Activated T-cell treated with anti-CD3 and anti-CD28 coated beads, Interleukin-2, amount 50 U/mL, for 24 hours (primary cell): ENCODE data around the gene CMSS1.

Experiments
- DNase-seq: peaks from one replicate; pipeline ENCODE4 v3.0.0-alpha.2; 2020
- H3K27ac Mint-ChIP-seq: 2 replicates; pipeline ENCODE4 v1.8.0; 2020; ENCODE audit warnings: mild to moderate bottlenecking, mixed read lengths
- H3K27me3 Mint-ChIP-seq: 2 replicates; pipeline ENCODE4 v1.8.0; 2020; ENCODE audit warnings: mixed read lengths
- H3K36me3 Mint-ChIP-seq: 2 replicates; pipeline ENCODE4 v1.8.0; 2020; ENCODE audit warnings: low read depth, mixed read lengths
- H3K4me1 Mint-ChIP-seq: 2 replicates; pipeline ENCODE4 v1.8.0; 2020; ENCODE audit warnings: low read depth, mixed read lengths
- H3K4me3 Mint-ChIP-seq: 2 replicates; pipeline ENCODE4 v1.8.0; 2020; ENCODE audit warnings: mild to moderate bottlenecking, moderate library complexity, mixed read lengths
- H3K9me3 Mint-ChIP-seq: 2 replicates; pipeline ENCODE4 v1.8.0; 2020; ENCODE audit warnings: mixed read lengths

Gene CMSS1

GRCh38 chr3:99928771-99929744 is 111.4 kb downstream of the CMSS1 start:
- Mint-ChIP-seq H3K9me3 (no peaks in the 10 kb centered on the region), H3K4me3 (no peak overlapping the region), H3K4me1 (no peaks in the 10 kb centered on the region), H3K27me3 (no peaks in the 10 kb centered on the region), H3K27ac (no peak overlapping the region), H3K36me3 (peaks cover 24% of the 10 kb centered on the region)
- no peak for DNase-seq

- Mint-ChIP-seq H3K27ac (no peak overlapping the region), H3K4me3 (no peak overlapping the region), H3K36me3 (peaks cover 25% of the 10 kb centered on the region), H3K27me3 (no peaks in the 10 kb centered on the region), H3K9me3 (no peaks in the 10 kb centered on the region), H3K4me1 (no peaks in the 10 kb centered on the region)
- no peak for DNase-seq
Observed at GRCh38 chr3:99929745-99930139, 112.1 kb downstream of the CMSS1 start.

- Mint-ChIP-seq H3K9me3 (no peaks in the 10 kb centered on the region), H3K4me1 (peaks cover 1% of the 10 kb centered on the region), H3K36me3 (peaks cover 25% of the 10 kb centered on the region), H3K27me3 (no peaks in the 10 kb centered on the region), H3K4me3 (no peak overlapping the region), H3K27ac (no peak overlapping the region)
- DNase-seq: no peak
Observed at GRCh38 chr3:99931059-99931458, 113.4 kb downstream of the CMSS1 start.

- Mint-ChIP-seq H3K27ac (no peak overlapping the region), H3K4me1 (peaks cover 22% of the 10 kb centered on the region), H3K36me3 (peaks cover 21% of the 10 kb centered on the region), H3K9me3 (no peaks in the 10 kb centered on the region), H3K4me3 (no peak overlapping the region), H3K27me3 (no peaks in the 10 kb centered on the region)
- no peak for DNase-seq
Observed at GRCh38 chr3:99933971-99934750, 116.5 kb downstream of the CMSS1 start.

GRCh38 chr3:99934975-99935797 is 117.5 kb downstream of the CMSS1 start:
- no peak for DNase-seq
- H3K27me3 Mint-ChIP-seq: no peaks in the 10 kb centered on the region
- peaks cover 20% of the 10 kb centered on the region for H3K36me3 Mint-ChIP-seq
- H3K4me1 Mint-ChIP-seq: peaks cover 28% of the 10 kb centered on the region
- no peaks in the 10 kb centered on the region for H3K9me3 Mint-ChIP-seq
- H3K27ac Mint-ChIP-seq: no peak overlapping the region
- H3K4me3 Mint-ChIP-seq: no peak overlapping the region

- H3K36me3 Mint-ChIP-seq: peaks cover 18% of the 10 kb centered on the region
- no peak overlapping the region for H3K27ac Mint-ChIP-seq
- DNase-seq: no peak
- no peak overlapping the region for H3K4me3 Mint-ChIP-seq
- no peaks in the 10 kb centered on the region for H3K9me3 Mint-ChIP-seq
- no peaks in the 10 kb centered on the region for H3K27me3 Mint-ChIP-seq
- peaks cover 31% of the 10 kb centered on the region for H3K4me1 Mint-ChIP-seq
Observed at GRCh38 chr3:99938270-99938911, 120.7 kb downstream of the CMSS1 start.

- peaks cover 12% of the 10 kb centered on the region for H3K36me3 Mint-ChIP-seq
- DNase-seq: no peak
- peaks cover 31% of the 10 kb centered on the region for H3K4me1 Mint-ChIP-seq
- no peak overlapping the region for H3K4me3 Mint-ChIP-seq
- H3K27me3 Mint-ChIP-seq: no peaks in the 10 kb centered on the region
- no peaks in the 10 kb centered on the region for H3K9me3 Mint-ChIP-seq
- no peak overlapping the region for H3K27ac Mint-ChIP-seq
Observed at GRCh38 chr3:99939876-99940275, 122.2 kb downstream of the CMSS1 start.

- no peak for DNase-seq
- H3K9me3 Mint-ChIP-seq: no peaks in the 10 kb centered on the region
- peaks cover 12% of the 10 kb centered on the region for H3K36me3 Mint-ChIP-seq
- H3K4me3 Mint-ChIP-seq: no peak overlapping the region
- peaks cover 31% of the 10 kb centered on the region for H3K4me1 Mint-ChIP-seq
- H3K27me3 Mint-ChIP-seq: no peaks in the 10 kb centered on the region
- no peak overlapping the region for H3K27ac Mint-ChIP-seq
Observed at GRCh38 chr3:99940350-99940749, 122.7 kb downstream of the CMSS1 start.

GRCh38 chr3:99941211-99941610 is 123.5 kb downstream of the CMSS1 start:
- Mint-ChIP-seq H3K9me3 (no peaks in the 10 kb centered on the region), H3K36me3 (peaks cover 9% of the 10 kb centered on the region), H3K27me3 (no peaks in the 10 kb centered on the region), H3K4me3 (no peak overlapping the region), H3K27ac (no peak overlapping the region), H3K4me1 (peaks cover 30% of the 10 kb centered on the region)
- DNase-seq: no peak

- H3K27ac Mint-ChIP-seq: no peak overlapping the region
- peaks cover 9% of the 10 kb centered on the region for H3K4me1 Mint-ChIP-seq
- H3K36me3 Mint-ChIP-seq: peaks cover 8% of the 10 kb centered on the region
- H3K9me3 Mint-ChIP-seq: no peaks in the 10 kb centered on the region
- H3K4me3 Mint-ChIP-seq: no peak overlapping the region
- no peaks in the 10 kb centered on the region for H3K27me3 Mint-ChIP-seq
- no peak for DNase-seq
Observed at GRCh38 chr3:99943931-99944761, 126.5 kb downstream of the CMSS1 start.

GRCh38 chr3:99945328-99945995 is 127.8 kb downstream of the CMSS1 start:
- peaks cover 5% of the 10 kb centered on the region for H3K36me3 Mint-ChIP-seq
- no peak for DNase-seq
- no peak overlapping the region for H3K27ac Mint-ChIP-seq
- H3K4me1 Mint-ChIP-seq: no peaks in the 10 kb centered on the region
- H3K4me3 Mint-ChIP-seq: no peak overlapping the region
- H3K27me3 Mint-ChIP-seq: no peaks in the 10 kb centered on the region
- H3K9me3 Mint-ChIP-seq: no peaks in the 10 kb centered on the region

GRCh38 chr3:99947356-99947755 is 129.7 kb downstream of the CMSS1 start:
- Mint-ChIP-seq H3K4me1 (no peaks in the 10 kb centered on the region), H3K27me3 (no peaks in the 10 kb centered on the region), H3K9me3 (no peaks in the 10 kb centered on the region), H3K27ac (no peak overlapping the region), H3K36me3 (no peaks in the 10 kb centered on the region), H3K4me3 (no peak overlapping the region)
- DNase-seq: no peak
